ENCODE measurements around the gene AUTS2.

DNA sequence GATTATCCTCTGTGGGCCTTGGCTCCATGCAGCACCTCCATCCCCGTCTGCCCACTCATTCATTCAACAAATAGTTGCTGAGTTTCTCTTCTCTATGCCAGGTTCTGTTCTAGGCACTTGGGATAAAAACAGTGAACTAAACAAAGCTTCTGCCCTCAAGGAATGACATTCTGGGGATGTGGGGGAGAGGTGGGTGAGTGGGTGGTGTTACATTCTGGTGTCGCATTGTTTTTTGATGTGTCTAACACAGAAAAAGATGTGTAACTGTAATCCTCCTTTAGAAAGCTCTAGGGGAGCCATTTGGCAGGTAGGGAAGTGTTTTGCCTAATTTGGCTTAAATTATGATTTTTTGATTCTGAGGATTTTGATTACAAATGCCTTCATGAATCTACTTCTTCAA is 21.4 kb downstream of the AUTS2 start:
- TF ChIP-seq, protein P1, sequence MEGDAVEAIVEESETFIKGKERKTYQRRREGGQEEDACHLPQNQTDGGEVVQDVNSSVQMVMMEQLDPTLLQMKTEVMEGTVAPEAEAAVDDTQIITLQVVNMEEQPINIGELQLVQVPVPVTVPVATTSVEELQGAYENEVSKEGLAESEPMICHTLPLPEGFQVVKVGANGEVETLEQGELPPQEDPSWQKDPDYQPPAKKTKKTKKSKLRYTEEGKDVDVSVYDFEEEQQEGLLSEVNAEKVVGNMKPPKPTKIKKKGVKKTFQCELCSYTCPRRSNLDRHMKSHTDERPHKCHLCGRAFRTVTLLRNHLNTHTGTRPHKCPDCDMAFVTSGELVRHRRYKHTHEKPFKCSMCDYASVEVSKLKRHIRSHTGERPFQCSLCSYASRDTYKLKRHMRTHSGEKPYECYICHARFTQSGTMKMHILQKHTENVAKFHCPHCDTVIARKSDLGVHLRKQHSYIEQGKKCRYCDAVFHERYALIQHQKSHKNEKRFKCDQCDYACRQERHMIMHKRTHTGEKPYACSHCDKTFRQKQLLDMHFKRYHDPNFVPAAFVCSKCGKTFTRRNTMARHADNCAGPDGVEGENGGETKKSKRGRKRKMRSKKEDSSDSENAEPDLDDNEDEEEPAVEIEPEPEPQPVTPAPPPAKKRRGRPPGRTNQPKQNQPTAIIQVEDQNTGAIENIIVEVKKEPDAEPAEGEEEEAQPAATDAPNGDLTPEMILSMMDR (IDR thresholded peaks at IDR 0.05 in 2 of 3, conservative IDR thresholded peaks at IDR 0.05 in 1 of 3; ENCODE audit: control insufficient read depth in 2 of 3, extremely low read depth in 1 of 3, insufficient read depth in 1 of 3, low read depth in 3 of 3, low read length in 3 of 3), result no peak
- no peak for TF ChIP-seq RFX5 (IDR thresholded peaks at IDR 0.05; ENCODE audit: low read depth, low read length)

Data from GM12878 (cell line).